NCI-H2196 treated with DMSO at 0.1 percent for 48 hours (cell line): ENCODE results near the gene USP3.

Experiments
- DNase-seq: peaks from one replicate; lab custom pipeline; 2025; ENCODE audit not compliant: unreplicated experiment; lab: John Stamatoyannopoulos, UW

The USP3 gene

DNA sequence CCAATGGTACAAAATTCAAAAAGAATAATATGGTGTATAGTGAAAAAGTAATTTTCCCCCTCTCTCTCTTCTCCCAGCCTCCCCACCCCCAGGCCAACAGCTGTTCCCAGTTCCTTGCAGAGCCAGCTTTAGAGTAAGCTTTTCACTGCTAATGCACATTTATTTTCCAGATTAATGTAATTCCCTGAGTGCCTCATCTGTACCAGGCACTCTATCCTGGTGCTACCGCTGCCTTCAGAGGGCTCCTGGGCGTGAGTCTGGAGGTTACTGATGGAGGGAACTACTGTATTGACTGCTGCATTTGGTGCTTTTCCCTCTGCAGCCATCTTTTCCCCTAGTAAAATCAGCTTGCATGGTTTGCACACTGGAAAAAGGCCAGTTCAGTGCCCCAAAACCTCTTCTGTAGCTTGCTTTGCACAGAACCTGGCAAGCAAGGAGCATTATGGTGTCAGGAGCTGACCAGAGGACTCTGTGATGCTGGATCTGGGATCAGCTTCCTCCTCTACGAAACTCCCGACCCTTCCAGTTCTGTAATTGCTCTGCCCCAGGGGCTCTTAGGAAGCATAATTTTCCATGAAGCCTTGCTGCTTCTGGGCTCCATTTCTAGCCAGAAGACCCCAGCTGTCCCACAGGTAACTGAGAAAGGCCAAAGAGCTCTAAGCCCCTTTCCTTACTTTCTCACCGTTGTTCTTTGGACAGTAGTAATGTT is 8.5 kb upstream of the USP3 start:
- DNase-seq, result no peak

DNA sequence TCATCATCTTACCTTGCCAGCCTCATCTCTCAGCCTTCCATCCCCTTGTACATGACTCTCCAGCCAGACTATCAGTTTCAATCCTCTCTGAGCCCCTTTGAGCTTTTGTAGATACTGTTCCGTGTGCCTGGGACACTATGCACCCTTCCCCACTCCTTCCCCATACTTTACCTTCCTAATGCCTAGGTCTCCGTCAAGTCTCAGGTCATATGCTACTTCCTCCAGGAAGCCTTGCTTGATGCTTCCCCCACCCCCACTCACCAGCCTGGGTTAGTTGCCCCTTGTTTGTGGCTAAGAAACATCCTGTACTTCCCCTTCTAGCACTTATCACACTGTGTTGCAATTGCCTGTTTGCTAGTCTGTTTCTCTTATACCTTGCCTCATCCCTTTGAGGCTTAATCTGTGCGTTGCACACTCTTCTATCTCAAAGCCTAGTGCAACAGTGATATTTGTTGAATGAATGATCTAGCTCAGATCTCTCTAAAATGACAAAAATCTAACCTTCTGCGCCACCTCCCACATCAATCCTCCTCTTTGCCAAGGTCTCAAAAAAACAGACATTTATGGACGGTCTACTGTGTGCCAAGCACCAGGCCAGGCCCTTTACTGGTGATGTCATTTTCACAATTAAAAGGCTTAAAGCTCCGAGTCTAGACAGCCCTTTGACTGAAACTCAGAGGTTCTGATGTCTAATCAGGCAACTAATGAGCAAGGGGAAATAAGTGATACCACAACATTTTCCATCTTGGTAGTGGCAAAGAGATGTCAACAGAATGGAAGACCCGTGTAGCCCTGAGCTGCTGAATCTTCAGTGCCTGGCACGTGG is 6.5 kb upstream of the USP3 start:
- DNase-seq, result no peak

DNA sequence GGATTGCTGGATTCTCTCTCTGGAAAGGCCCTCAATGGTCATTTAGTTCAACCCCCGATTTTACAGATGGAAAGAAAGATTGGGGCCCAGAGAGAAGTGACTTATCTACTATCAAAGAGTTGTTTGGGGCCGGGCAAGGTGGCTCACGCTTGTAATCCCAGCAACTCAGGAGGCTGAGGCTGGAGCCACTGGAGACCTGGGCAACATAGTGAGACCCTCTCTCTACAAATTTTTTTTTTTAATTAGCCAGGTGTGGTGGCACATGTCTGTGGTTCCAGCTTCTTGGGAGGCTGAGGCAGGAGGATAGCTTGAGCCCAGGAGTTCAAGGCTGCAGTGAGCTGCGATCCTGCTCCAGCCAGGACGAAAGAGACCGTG is 5.2 kb upstream of the USP3 start:
- no peak for DNase-seq

DNA sequence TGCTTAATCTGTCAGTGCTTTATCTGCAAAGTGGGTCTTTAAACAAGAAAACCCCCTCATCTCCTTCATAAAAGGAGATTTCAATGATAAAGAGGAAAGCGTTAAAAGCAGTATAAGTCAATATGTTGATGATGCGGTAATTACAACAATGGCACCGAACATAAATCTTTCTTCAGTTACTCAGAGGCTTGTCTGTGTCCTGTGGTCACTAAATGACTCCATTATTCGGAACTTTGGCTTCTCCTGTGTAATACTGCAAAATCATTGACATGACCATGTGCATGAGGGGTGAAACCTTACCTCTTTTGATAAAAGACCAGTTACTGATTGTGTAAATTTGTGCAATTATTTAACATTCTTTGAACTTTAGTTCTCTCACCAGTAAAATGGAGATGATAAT is 4.8 kb upstream of the USP3 start:
- no peak for DNase-seq

- DNase-seq, result no peak
Observed at GRCh38 chr15:63500265-63501250, 3.8 kb upstream of the USP3 start.

DNA sequence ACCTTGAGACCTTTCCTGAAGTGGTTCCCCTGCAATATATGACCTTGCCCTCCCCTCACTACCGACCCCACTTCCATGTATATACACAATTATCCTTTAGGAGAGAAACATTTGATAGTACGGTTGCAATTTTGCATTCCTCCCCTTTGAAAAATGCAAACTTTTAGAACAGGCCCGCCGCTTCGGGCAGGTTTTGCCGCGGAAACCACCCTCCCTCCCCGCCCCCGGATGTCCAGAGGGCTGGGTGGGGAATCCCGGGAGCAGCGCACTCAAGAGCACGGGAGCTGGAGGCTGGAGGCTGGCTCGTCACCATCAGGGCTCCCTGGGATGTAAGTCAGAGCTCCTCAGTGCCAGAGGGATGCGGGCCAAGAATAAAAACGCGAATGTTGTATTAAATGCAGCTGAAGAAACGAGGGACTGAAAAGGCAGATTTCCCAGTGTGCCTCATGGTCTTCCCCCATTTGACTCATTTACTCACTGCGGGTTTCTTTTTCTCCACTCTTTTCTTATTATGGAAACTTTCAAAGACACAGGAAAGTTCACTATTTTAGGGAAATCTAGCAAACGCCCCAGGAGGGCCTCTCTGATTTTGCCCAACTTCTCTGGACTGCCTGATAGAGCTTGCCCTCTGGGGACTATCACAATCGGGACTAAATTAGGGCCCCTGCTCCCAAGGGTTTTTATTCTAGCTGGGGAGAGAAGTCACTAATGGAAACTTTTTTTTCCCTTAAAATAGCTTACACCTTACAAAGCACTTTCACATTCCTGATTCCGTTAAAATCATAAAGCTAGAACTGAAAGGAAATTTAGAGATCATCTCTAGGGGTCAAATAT is 2.9 kb upstream of the USP3 start:
- no peak for DNase-seq

DNA sequence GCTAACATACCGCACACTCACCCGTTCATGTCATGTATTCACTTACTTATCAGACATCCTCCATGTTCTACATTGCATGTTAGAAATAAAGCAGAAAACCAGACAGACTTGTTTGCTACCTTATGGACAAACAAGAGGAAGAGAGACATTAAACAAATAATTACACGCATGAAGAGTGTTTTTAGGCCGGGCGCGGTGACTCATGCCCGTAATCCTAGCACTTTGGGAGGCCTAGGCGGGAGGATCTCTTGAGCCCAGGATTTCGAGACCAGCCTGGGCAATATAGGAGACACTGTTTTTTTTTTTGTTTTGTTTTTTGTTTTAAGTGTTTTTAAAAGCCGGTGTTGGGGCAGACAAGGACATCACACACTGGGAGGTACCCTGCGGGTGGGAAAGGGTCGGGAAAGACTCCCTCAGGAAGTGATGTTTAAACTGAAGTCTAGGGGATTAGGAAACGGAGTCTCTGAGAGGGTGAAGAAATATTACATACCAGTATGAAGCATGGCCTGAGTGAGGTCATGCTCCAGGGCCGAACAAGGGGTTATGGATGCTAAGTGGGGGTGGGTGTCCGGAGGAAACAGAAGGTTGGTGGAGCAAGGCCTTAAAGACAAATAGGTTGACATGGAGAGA is 2.1 kb upstream of the USP3 start:
- no peak for DNase-seq

GRCh38 chr15:63502843-63503738 is 1.3 kb upstream of the USP3 start:
- DNase-seq, result no peak

DNA sequence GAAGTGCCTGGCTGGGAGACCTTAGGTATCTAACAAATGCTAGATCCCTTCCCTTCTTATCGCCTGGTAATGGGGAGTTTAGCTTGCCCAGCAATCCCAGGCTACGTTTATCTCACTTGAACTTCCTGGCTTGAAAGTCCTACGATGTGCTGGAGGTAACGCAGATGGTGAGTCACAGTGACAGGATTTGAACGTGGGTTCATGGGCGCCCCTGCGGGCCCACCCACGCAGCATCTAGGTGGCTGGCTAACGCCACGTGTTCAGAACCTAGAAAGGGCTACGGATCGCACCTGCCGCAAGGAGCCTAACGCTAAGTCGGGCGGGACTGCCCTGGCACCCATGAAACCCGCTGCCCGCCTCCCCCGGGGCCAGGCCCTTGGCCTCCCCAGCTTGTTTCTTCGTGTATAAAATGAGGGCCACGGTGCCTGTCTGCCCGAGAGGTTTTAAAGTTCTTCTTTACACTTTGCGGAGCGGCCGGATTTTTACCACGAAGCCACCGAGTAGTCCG is 600 bp upstream of the USP3 start:
- DNase-seq, result no peak

DNA sequence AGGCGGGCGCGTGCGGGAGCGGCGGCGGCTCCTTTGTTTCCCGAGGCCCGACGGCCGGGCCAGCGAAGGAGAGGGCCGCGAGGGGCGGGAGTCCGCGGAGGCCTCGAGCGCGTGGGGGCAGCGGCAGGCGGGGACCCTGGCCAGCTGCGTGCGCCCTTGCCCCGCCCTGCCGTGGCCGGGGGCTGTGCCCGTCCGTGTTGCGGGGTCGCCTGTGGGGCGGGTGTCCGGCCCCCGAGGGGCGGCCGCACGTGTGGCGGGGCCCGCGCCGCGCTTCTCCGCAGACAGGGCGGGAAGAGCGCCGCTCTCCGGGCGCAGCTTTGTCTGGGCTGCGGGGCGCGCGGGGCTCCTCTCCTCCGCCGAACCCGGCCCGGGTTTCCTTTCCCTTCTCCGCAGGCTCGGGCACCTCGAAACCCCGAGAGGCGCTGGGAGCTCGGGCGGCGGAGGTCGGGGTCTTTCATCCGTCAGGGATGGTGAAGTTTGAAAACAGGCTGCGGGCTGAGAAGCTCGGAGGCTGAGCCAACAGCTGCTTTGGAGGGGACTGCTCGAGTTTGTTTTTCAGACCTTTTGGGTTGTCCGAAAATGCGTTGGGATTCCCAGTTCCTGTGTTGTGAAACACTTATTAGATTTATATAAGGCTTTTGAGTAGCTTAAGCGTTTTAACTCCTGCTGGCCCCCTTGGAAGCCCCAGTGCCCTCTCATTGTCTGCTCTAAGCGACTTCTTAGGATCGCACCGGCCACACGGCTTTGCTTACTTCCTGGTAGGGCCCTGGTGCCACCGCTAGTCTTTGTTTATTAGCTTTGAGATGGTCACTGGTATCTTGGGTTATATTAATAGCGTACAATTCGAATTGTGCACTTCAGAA is 817 bp downstream of the USP3 start:
- DNase-seq, result no peak

- no peak for DNase-seq
Observed at GRCh38 chr15:63505842-63506222, 1.4 kb downstream of the USP3 start.

DNA sequence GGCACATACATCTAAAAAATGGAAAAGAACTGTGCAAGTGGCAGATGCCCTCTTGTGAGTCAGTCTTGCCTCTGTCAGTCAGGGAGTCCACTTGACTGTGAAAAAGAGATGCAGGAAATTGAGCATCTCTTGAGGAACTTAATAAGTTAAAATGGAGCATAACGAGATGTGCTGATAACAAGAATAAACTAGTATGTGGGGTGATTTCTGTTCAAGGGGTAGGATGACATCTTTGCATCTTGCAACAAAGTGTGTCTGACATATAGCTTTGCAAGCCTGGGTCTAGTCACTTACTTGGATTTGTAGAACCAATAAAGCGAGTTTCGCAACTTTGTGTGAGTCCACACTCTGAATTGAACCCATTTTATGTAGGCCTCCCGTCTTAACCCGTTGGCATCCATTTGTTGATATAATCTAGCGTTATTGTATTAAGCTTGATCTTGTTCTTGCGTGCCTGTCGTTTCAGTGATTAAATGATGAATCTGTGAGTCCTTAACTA is 2.2 kb downstream of the USP3 start:
- DNase-seq, result no peak

DNA sequence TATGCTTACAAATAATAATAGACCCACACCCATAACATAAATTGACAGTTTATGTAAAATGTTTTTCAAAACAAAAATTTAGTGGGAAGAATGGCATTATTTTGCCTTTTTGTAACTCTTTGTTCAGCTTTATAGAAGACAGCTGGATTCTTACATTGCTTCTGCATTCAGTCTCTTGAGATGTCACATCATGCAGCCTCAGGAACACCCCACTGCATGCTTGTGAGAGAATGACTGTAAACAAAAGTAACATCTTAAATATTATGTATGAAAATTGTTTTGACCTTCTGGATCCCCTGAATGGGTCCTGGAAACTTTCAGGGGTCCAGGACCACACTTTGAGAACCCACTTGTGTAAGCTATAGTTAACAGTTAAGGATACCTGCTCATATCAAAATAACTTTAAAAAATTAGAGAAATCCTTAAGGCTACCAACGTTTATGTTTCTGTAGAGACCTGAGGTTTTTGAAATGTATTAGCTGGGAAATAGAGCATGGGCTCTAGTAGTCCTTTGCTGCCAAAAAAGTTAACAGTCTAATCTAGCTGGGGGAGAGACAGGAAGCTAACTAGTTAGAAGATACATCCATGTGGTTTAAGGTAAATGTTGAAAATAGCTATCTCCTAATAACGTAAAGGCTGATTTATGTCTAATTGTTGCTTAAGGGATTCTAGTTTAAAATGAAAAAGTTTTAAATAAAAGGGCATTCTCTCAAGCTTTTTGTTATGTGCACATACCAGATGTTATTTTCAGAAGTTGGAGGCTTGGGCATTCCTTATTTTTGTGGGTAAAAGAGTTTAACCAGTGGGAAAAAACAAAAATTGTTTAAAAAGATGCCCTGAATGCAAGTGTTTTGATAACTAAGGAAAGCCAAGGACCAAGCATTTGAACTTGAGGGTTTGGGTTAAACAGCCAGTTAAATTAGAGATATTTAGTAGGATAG is 3.8 kb downstream of the USP3 start:
- DNase-seq, result no peak

DNA sequence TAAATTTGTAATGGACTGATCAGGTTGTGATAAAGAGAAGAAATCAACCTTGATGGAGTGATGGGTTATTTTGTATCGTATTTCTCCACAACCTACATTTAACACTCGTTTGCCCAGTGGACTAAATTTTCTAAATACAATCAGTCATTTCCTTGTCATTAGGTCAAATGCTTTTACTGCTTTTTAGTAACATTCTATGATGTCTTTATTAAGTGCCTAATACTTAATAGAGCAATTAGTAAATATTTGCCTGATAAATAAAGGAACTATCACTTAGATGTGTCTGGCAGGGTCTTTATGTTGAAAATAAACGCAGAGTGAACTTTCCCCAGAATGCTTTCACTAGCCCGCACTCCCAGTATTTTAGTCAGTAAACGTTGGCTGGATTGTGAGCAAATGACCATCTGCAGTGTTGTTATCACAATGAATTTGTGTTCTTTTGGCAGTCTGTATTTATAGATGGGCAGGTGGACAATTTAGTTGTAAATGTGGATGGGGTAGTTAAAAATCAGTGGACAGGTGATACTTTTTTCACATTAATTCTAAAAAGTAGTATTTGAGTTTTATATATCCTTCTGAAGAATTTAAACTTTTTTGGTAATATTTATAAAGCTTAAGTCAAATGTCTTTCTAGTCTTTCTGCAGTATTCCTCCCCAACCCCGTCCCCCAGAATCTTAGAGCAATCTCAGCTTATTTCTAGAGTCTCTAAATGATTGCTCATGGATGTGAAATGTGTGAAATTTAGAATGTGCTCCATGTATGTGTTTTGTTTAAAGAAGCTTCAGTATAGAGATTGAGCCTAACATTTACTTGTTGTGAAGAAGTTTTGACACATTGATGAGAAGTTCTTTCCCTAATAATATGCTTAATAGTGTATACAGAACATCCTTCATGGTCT is 4.9 kb downstream of the USP3 start:
- DNase-seq, result no peak
